GM10248 (cell line): ENCODE data around the gene C1QTNF8.
"Not testable (repeated sequence)": the region's sequence is repeated elsewhere in the genome, so short reads cannot be mapped to it uniquely, and the experiment has no call there.

ENCODE experiments used
- CTCF ChIA-PET: fragments of 300-600 bp; sonication (Branson Sonifier 250); formaldehyde crosslinking; extraction: SDS; loops from one replicate; lab custom pipeline; 2021; ENCODE audit warnings: antibody characterized with exemption; lab: Yijun Ruan, JAX
- POLR2A ChIA-PET: fragments of 350-650 bp; sonication (Branson Sonifier 250); formaldehyde crosslinking; extraction: SDS; loops from one replicate; lab custom pipeline; 2020; ENCODE audit warnings: antibody characterized with exemption; lab: Yijun Ruan, JAX
- DNase-seq: peaks from one replicate; pipeline ENCODE4 v3.0.0; 2012; ENCODE audit errors: extremely low spot score
- TF ChIP-seq, protein P1 (sequence below): IDR thresholded peaks from 2 replicates; pipeline ENCODE4 v1.5.1; 2012; ENCODE audit warnings: mild to moderate bottlenecking, low read depth; ENCODE audit errors: extremely low read depth, missing control alignments, control extremely low read depth

C1QTNF8 gene

DNA sequence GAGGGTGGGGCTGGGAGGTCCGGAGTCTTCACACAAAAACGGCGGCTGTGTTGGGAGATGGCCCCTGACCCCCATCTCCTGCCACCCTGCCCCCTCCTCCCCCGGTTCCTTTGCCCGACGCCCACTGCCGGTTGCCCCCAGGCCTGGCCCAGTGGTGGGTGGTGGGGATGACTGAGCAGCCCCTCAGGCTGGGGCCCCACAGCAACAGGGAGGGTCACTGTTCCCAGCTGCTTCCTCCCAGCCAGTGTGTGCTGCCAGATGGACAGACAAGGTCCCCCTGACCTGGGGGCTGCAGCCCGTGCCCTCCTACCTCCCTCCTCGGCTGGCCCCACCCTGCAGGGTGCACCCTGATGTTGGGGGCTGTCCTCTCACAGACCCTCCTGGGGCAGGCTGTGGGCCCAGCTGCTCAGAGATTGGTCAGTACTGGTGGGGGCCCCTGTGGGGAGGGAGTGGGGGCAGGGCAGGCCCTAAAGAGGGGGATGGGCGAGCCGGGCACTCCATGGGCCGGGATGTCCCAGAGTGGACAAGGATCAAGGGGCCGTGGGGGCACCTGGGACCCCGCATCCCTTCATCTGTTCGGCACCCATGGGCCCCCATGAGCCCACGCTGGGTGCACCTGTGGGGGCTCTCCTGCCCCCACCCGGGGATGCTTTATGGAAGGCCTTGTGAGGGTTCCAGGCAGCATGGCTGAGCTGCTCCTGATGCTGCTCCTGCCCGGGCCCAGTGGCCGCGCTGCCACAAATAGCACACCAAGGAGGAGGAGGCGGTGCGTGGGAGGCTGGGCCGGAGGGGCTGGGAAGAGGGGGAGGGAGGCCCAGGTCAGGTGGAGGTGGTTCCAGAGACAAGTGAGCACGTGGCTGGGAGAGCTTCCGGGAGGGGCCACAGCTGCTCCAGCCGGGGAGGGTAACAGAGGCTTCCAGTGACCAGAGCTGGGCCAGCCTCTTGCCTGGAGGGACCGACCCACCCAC is 5.1 kb downstream of the C1QTNF8 start:
- DNase-seq, result no peak
- POLR2A ChIA-PET, result no interaction called here
- TF ChIP-seq, protein P1, sequence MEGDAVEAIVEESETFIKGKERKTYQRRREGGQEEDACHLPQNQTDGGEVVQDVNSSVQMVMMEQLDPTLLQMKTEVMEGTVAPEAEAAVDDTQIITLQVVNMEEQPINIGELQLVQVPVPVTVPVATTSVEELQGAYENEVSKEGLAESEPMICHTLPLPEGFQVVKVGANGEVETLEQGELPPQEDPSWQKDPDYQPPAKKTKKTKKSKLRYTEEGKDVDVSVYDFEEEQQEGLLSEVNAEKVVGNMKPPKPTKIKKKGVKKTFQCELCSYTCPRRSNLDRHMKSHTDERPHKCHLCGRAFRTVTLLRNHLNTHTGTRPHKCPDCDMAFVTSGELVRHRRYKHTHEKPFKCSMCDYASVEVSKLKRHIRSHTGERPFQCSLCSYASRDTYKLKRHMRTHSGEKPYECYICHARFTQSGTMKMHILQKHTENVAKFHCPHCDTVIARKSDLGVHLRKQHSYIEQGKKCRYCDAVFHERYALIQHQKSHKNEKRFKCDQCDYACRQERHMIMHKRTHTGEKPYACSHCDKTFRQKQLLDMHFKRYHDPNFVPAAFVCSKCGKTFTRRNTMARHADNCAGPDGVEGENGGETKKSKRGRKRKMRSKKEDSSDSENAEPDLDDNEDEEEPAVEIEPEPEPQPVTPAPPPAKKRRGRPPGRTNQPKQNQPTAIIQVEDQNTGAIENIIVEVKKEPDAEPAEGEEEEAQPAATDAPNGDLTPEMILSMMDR, result no peak
- CTCF ChIA-PET, result no interaction called here

DNA sequence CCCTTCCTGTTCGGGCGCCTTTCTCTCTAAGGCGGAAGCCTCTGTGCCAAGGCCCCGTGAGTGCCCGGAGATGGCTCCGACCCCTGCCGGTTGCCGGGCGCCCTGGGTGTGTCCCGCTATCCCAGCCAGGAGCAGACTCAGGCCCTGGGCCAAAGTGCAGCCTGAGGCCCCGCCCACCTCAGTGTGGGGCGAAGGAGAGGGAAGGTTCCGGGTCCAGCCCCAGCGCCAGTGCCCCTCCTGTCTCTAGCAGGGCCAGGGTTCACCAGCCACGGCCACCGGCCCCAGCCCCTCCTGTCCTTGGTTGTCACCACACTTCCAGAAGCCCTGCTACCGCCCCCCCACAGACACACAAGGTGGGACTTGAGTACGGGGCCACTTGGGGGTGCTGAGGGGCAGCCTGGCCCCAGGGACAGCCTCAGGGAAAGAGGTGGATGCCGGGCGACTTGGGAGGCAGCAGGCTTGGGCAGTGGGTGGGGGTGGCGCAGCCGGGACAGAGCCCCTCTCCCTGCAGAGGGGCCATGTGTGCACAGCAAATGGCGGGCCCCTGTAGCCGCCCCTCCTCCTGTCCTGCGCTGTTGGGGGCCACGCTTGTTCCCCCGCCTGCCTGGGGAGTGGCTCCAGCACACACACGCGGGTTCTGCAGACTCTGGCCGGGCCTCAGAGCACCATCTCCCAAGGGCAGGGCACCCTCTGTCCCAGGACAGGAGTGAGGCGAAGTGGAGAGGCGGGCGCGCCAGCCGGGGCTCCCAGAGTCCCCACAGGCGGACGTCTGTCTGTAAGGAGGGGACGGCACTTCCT is 6.0 kb downstream of the C1QTNF8 start:
- POLR2A ChIA-PET, result no interaction called here
- CTCF ChIA-PET, result no interaction called here
- no peak for DNase-seq
- TF ChIP-seq, protein P1, result no peak

DNA sequence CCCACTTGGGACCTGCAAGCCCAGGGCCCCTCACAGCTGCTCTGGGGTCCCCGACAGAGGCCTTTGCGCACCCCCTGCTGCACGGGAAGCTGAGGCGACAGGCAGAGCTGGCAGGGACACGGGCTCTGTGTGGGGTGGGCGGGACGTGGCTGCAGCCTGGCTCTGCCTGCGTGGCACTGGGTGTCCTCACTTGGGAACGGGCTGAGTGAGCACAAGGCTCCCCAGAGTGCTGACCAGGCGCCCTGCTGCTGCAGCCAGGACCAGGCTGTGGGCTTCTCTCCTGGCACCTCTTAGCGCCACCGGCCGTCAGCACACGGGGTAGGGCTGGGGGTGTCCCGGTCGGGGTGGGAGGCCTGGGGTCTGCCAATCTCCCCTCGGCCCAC is 6.6 kb downstream of the C1QTNF8 start:
- ChIA-PET CTCF (no interaction called here), POLR2A (no interaction called here)
- TF ChIP-seq, protein P1, result no peak
- no peak for DNase-seq

DNA sequence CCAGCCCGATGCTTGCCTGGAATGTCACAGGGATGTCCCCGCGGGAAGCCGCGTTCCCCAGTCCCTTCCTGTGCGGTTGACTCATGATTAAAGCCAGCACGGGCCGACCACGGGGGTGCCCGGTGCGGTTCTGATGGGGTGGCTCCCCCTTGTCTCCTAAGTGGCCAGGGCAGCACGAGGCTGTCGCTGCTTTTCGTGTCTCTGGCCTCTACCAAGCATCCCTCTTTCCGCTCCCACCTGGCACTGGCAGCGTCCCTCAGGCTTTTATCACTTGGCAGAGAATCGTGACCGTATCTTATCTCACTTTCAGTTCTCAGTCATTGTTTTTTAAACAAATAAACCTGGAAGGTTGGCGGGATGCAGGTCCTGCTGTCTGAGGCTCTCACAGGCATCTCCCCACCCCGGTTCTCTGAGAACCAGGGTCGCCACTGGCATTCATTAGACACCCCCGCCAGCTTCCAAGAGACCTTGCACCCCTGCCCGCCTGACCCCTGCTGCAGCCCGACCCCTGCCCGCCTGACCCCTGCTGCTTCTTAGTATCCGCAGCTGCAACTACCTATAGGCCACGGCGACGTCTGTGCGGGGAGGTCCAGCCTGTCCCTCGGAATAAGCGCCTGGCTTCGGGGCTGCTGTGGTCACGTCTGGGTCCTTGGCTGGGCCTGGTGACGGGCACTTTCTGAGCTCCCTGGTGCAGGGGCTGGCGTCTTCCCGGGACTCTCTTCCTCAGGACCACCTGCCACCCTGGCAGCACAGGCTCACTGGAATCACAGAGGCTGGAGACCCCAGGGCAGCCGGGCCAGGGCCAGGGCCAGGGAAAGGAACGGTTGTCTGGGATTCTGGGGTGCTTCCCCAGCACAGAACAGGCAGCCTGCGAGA is 7.5 kb downstream of the C1QTNF8 start:
- POLR2A ChIA-PET, result no interaction called here
- CTCF ChIA-PET, result no interaction called here
- no peak for DNase-seq
- TF ChIP-seq, protein P1, result no peak

DNA sequence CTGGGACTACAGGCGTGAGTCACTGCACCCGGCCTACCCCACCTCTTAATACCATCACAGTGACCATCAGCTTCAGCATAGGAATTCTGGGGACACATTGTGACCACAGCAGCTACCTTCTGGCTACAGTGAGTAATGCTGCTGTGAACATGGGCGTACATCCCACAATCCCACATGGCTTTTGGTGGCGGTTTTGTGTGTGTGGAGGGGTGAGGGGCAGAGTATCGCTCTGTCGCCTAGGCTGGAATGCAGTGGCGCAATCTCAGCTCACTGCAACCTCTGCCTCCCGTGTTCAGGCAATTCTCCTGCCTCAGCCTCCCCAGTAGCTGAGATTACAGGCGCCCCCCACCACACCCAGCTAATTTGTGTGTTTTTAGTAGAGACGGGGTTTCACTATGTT is 9.6 kb downstream of the C1QTNF8 start:
- DNase-seq, result not testable (repeated sequence)
- CTCF ChIA-PET, result interaction anchor here (1.6 kb wide), 1 partner anchor 17 kb away, joined by 5 read pairs; no protein-coding TSS in a partner anchor

DNA sequence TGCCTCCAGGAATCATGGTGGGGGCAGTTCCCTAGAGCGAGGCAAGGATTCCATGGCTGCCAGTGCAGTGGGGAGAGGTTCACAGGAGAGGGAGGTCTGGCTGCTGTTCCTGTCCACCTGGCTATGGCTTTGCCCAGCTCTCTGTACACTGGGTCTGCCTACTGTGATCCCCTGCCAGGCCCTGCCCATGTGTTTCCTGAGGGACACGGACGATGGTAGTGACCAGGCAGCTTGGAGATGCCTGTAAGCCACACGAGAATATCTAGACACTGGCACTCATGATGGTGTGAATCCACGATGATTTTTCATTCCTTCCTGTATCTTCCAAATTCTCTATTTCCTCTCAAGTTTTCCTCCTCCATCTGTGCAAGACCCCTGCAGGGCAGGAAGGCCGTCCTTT is 11.1 kb downstream of the C1QTNF8 start:
- ChIA-PET POLR2A (no interaction called here), CTCF (no interaction called here)
- TF ChIP-seq, protein P1, result no peak
- DNase-seq, result no peak

More for the DNA sequence above, 9.6 kb downstream of the C1QTNF8 start:
- POLR2A ChIA-PET, result not testable (repeated sequence)
